ENCODE results near the gene SUMO3.

GRCh38 chr21:44784810-44785209 lies 33.1 kb downstream of the SUMO3 start:
- TF ChIP-seq EZH2 (IDR thresholded peaks at IDR 0.05) (no peak), POLR2AphosphoS5 (IDR thresholded peaks at IDR 0.05; ENCODE audit: borderline replicate concordance, low read depth, low read length) (no peak), FOXP2 (optimal IDR thresholded peaks at IDR 0.05; ENCODE audit: control extremely low read depth, extremely low read length, insufficient read depth) (no peak)

Measured in SK-N-MC (cell line).